Measurements from ENCODE around the gene CFAP299.

CFAP299 gene

GRCh38 chr4:80322716-80323115 is 12.8 kb upstream of the CFAP299 start:
- H3K4me3 ChIP-seq (ENCODE audit: low read depth, low read length): no peak overlapping the region
- no peak for DNase-seq (ENCODE audit: low read depth)
- TF ChIP-seq CTCF (IDR thresholded peaks at IDR 0.05; ENCODE audit: control insufficient read depth, extremely low read depth, insufficient read depth): peak; percentile 27; the same call in 1 of the 2 replicates

- no peak for DNase-seq (ENCODE audit: low read depth)
- H3K4me3 ChIP-seq (ENCODE audit: low read depth, low read length): no peak overlapping the region
- TF ChIP-seq CTCF (IDR thresholded peaks at IDR 0.05; ENCODE audit: control insufficient read depth, extremely low read depth, insufficient read depth): no peak
Measured at GRCh38 chr4:80324171-80324570, 11.4 kb upstream of the CFAP299 start.

GRCh38 chr4:80331693-80332092 is 3.8 kb upstream of the CFAP299 start:
- DNase-seq (ENCODE audit: low read depth): no peak
- no peak overlapping the region for H3K4me3 ChIP-seq (ENCODE audit: low read depth, low read length)
- no peak for TF ChIP-seq CTCF (IDR thresholded peaks at IDR 0.05; ENCODE audit: control insufficient read depth, extremely low read depth, insufficient read depth)

- TF ChIP-seq CTCF (IDR thresholded peaks at IDR 0.05; ENCODE audit: control insufficient read depth, extremely low read depth, insufficient read depth): no peak
- no peak for DNase-seq (ENCODE audit: low read depth)
- no peak overlapping the region for H3K4me3 ChIP-seq (ENCODE audit: low read depth, low read length)
Measured at GRCh38 chr4:80333121-80333520, 2.4 kb upstream of the CFAP299 start.

- no peak for DNase-seq (ENCODE audit: low read depth)
Measured at GRCh38 chr4:80334568-80334967, 962 bp upstream of the CFAP299 start.

GRCh38 chr4:80335226-80335553 is 340 bp upstream of the CFAP299 start:
- no peak for TF ChIP-seq CTCF (IDR thresholded peaks at IDR 0.05; ENCODE audit: control insufficient read depth, extremely low read depth, insufficient read depth)

More at GRCh38 chr4:80334568-80334967, 962 bp upstream of the CFAP299 start:
- H3K4me3 ChIP-seq (ENCODE audit: low read depth, low read length): no peak overlapping the region
- no peak for TF ChIP-seq CTCF (IDR thresholded peaks at IDR 0.05; ENCODE audit: control insufficient read depth, extremely low read depth, insufficient read depth)

GRCh38 chr4:80336582-80336981 is 1.1 kb downstream of the CFAP299 start:
- DNase-seq (ENCODE audit: low read depth): no peak
- peak; percentile 34 for TF ChIP-seq CTCF (IDR thresholded peaks at IDR 0.05; ENCODE audit: control insufficient read depth, extremely low read depth, insufficient read depth)
- no peak overlapping the region for H3K4me3 ChIP-seq (ENCODE audit: low read depth, low read length)

More at GRCh38 chr4:80335226-80335553, 340 bp upstream of the CFAP299 start:
- H3K4me3 ChIP-seq (ENCODE audit: low read depth, low read length): peak overlapping the region; percentile 42
- no peak for DNase-seq (ENCODE audit: low read depth)
